Loucy (cell line): ENCODE measurements around the gene RIMBP2.

Experiments
- H2AFZ ChIP-seq: fragments of 200-600 bp; sonication (generic); 2 replicates; pipeline ENCODE4 v1.6.0; 2016; ENCODE audit warnings: antibody characterized with exemption, mild to moderate bottlenecking, low read length, moderate library complexity
- H3F3A ChIP-seq: fragments of 200-600 bp; 2 replicates; pipeline ENCODE4 v1.6.0; 2016; ENCODE audit warnings: antibody characterized with exemption, low read depth, mild to moderate bottlenecking
- H3K27me3 ChIP-seq: fragments of 200-600 bp; sonication (generic); 2 replicates; pipeline ENCODE4 v1.6.1; 2014; ENCODE audit warnings: low read length, mild to moderate bottlenecking; ENCODE audit not compliant: insufficient read depth, poor library complexity, severe bottlenecking
- H3K36me3 ChIP-seq: fragments of 200-600 bp; sonication (generic); 2 replicates; pipeline ENCODE4 v1.6.1; 2016; ENCODE audit warnings: low read length; ENCODE audit not compliant: insufficient read depth
- H3K4me1 ChIP-seq: fragments of 200-600 bp; sonication (generic); 2 replicates; pipeline ENCODE4 v1.5.1; 2014; ENCODE audit warnings: low read length, mild to moderate bottlenecking; ENCODE audit not compliant: insufficient read depth, poor library complexity, severe bottlenecking
- H3K4me2 ChIP-seq: fragments of 200-600 bp; sonication (generic); 2 replicates; pipeline ENCODE4 v1.6.0; 2014; ENCODE audit warnings: antibody characterized with exemption, low read length, low read depth, mild to moderate bottlenecking; ENCODE audit not compliant: poor library complexity, severe bottlenecking
- H3K4me3 ChIP-seq: fragments of 200-600 bp; sonication (generic); 2 replicates; pipeline ENCODE4 v1.5.1; 2014; ENCODE audit warnings: low read length, mild to moderate bottlenecking, mixed read lengths; ENCODE audit not compliant: poor library complexity, severe bottlenecking
- H3K79me2 ChIP-seq: fragments of 200-600 bp; sonication (generic); 2 replicates; pipeline ENCODE4 v1.6.1; 2014; ENCODE audit warnings: low read length; ENCODE audit not compliant: insufficient read depth
- H3K9ac ChIP-seq: fragments of 200-600 bp; sonication (generic); 2 replicates; pipeline ENCODE4 v1.6.0; 2014; ENCODE audit warnings: mild to moderate bottlenecking, low read depth, low read length, moderate library complexity; ENCODE audit not compliant: poor library complexity, severe bottlenecking
- H3K9me2 ChIP-seq: fragments of 200-600 bp; sonication (generic); replicated peaks from 2 replicates; pipeline ENCODE4 v1.6.1; 2016; ENCODE audit warnings: low read depth, low read length, mixed read lengths
- H3K9me3 ChIP-seq: fragments of 200-600 bp; sonication (generic); 2 replicates; pipeline ENCODE4 v1.6.1; 2014; ENCODE audit warnings: mild to moderate bottlenecking, antibody characterized with exemption, low read length, low read depth; ENCODE audit not compliant: insufficient read depth
- H4K20me1 ChIP-seq: fragments of 200-600 bp; sonication (generic); 2 replicates; pipeline ENCODE4 v1.6.0; 2014; ENCODE audit warnings: antibody characterized with exemption, low read length, mild to moderate bottlenecking; ENCODE audit not compliant: insufficient read depth, poor library complexity, severe bottlenecking
- CTCF ChIP-seq: fragments of 200-600 bp; sonication (generic); conservative IDR thresholded peaks from 2 replicates; pipeline ENCODE4 v1.5.1; 2014; ENCODE audit warnings: mild to moderate bottlenecking, antibody characterized with exemption, low read length
- EZH2phosphoT487 ChIP-seq: fragments of 200-600 bp; IDR thresholded peaks from 2 replicates; pipeline ENCODE4 v1.6.1; 2018; ENCODE audit warnings: antibody characterized with exemption, mild to moderate bottlenecking, moderate library complexity, borderline replicate concordance

RIMBP2 gene

GRCh38 chr12:130633771-130634170 is 82.3 kb downstream of the RIMBP2 start:
- no peak for TF ChIP-seq EZH2phosphoT487
- no peak for TF ChIP-seq CTCF
- no peaks in the 10 kb centered on the region for H3K27me3 ChIP-seq
- no peaks in the 10 kb centered on the region for H3K9me2 ChIP-seq
- no peak overlapping the region for H3K9ac ChIP-seq
- no peaks in the 10 kb centered on the region for H3K79me2 ChIP-seq
- no peaks in the 10 kb centered on the region for H3K36me3 ChIP-seq
- H3K4me2 ChIP-seq, result no peak overlapping the region
- H3K9me3 ChIP-seq, result peaks cover 5% of the 10 kb centered on the region; the same call in 1 of the 2 replicates
- H3K4me1 ChIP-seq, result no peaks in the 10 kb centered on the region
- H3K4me3 ChIP-seq, result no peak overlapping the region
- H4K20me1 ChIP-seq, result no peaks in the 10 kb centered on the region
- H2AFZ ChIP-seq, result no peak overlapping the region
- H3F3A ChIP-seq, result no peaks in the 10 kb centered on the region

- no peaks in the 10 kb centered on the region for H3K79me2 ChIP-seq
- no peak for TF ChIP-seq CTCF
- no peak for TF ChIP-seq EZH2phosphoT487
- H3K9ac ChIP-seq, result no peak overlapping the region
- no peaks in the 10 kb centered on the region for H4K20me1 ChIP-seq
- H3F3A ChIP-seq, result no peaks in the 10 kb centered on the region
- H3K36me3 ChIP-seq, result no peaks in the 10 kb centered on the region
- peaks cover 5% of the 10 kb centered on the region; the same call in 1 of the 2 replicates for H3K9me3 ChIP-seq
- H3K27me3 ChIP-seq, result no peaks in the 10 kb centered on the region
- no peak overlapping the region for H3K4me3 ChIP-seq
- no peaks in the 10 kb centered on the region for H3K4me1 ChIP-seq
- H3K4me2 ChIP-seq, result no peak overlapping the region
- H2AFZ ChIP-seq, result no peak overlapping the region
- no peaks in the 10 kb centered on the region for H3K9me2 ChIP-seq
These were observed 83.5 kb downstream of the RIMBP2 start for GRCh38 chr12:130632642-130633041.

- no peak for TF ChIP-seq CTCF
- TF ChIP-seq EZH2phosphoT487, result no peak
- no peaks in the 10 kb centered on the region for H3K9me2 ChIP-seq
These were observed 87.8 kb downstream of the RIMBP2 start for GRCh38 chr12:130628304-130628703.

More at GRCh38 chr12:130628304-130628703, 87.8 kb downstream of the RIMBP2 start:
- Histone ChIP-seq H2AFZ (no peak overlapping the region), H3K79me2 (no peaks in the 10 kb centered on the region), H3F3A (no peaks in the 10 kb centered on the region), H3K4me3 (no peak overlapping the region), H3K9me3 (no peaks in the 10 kb centered on the region; the same call in 1 of the 2 replicates), H4K20me1 (no peaks in the 10 kb centered on the region), H3K4me1 (no peaks in the 10 kb centered on the region), H3K9ac (no peak overlapping the region), H3K27me3 (no peaks in the 10 kb centered on the region), H3K4me2 (no peak overlapping the region), H3K36me3 (no peaks in the 10 kb centered on the region)
